Neuronal stem cell (in vitro differentiated cells): ENCODE measurements around the gene CARD8.

ENCODE experiments used
- DNase-seq: peaks from one replicate; pipeline ENCODE4 v3.0.0-alpha.2; 2013; ENCODE audit warnings: low spot score
- H2AFZ ChIP-seq: one replicate; pipeline ENCODE4 v1.6.1; 2013; ENCODE audit warnings: mild to moderate bottlenecking, low read length, inconsistent platforms
- H2AK5ac ChIP-seq: 2 replicates; pipeline ENCODE4 v1.6.1; 2013; ENCODE audit warnings: low read depth, mild to moderate bottlenecking, inconsistent platforms, low read length, moderate library complexity, mixed read lengths
- H2BK120ac ChIP-seq: 2 replicates; pipeline ENCODE4 v1.6.1; 2013; ENCODE audit warnings: low read depth, mild to moderate bottlenecking, inconsistent platforms, low read length, moderate library complexity, mixed read lengths
- H2BK12ac ChIP-seq: one replicate; pipeline ENCODE4 v1.6.1; 2013; ENCODE audit warnings: low read length, inconsistent platforms
- H2BK15ac ChIP-seq: 2 replicates; pipeline ENCODE4 v1.6.1; 2013; ENCODE audit warnings: mild to moderate bottlenecking, low read length, inconsistent platforms, mixed read lengths
- H2BK5ac ChIP-seq: one replicate; pipeline ENCODE4 v1.6.1; 2013; ENCODE audit warnings: inconsistent platforms, mild to moderate bottlenecking, low read length, moderate library complexity
- H3K14ac ChIP-seq: one replicate; pipeline ENCODE4 v1.6.1; 2013; ENCODE audit warnings: low read length, inconsistent platforms
- H3K18ac ChIP-seq: 2 replicates; pipeline ENCODE4 v1.6.1; 2013; ENCODE audit warnings: low read length, inconsistent platforms
- H3K23ac ChIP-seq: 2 replicates; pipeline ENCODE4 v1.6.1; 2013; ENCODE audit warnings: low read depth, mild to moderate bottlenecking, mixed read lengths, low read length, inconsistent platforms; ENCODE audit not compliant: poor library complexity
- H3K27ac ChIP-seq: replicated peaks from 3 replicates; pipeline ENCODE4 v1.5.1; 2013; ENCODE audit warnings: low read length, inconsistent platforms
- H3K27me3 ChIP-seq, 3 experiments: 2 replicates each; pipeline ENCODE4 v1.6.1; 2013; ENCODE audit warnings: low read length in 3 of 3, mild to moderate bottlenecking in 2 of 3, inconsistent platforms in 1 of 3, low read depth in 1 of 3, mixed read lengths in 1 of 3, moderate library complexity in 1 of 3; ENCODE audit not compliant: control insufficient read depth in 3 of 3, insufficient read depth in 3 of 3
- H3K36me3 ChIP-seq, 2 donors: replicated peaks in 1 of 2; 2 replicates each; pipeline ENCODE4 v1.6.1; 2013; ENCODE audit warnings: low read length in 2 of 2; ENCODE audit not compliant: control insufficient read depth in 2 of 2, insufficient read depth in 2 of 2
- H3K4ac ChIP-seq: 2 replicates; pipeline ENCODE4 v1.6.1; 2013; ENCODE audit warnings: inconsistent platforms, mild to moderate bottlenecking, low read length, moderate library complexity
- H3K4me1 ChIP-seq, 2 donors: 1 replicate in 1 of 2; 2 replicates in 1 of 2; pipeline ENCODE4 v1.6.1; 2013; ENCODE audit warnings: low read length in 2 of 2, low read depth in 1 of 2; ENCODE audit not compliant: control insufficient read depth in 2 of 2, insufficient read depth in 1 of 2
- H3K4me2 ChIP-seq: one replicate; pipeline ENCODE4 v1.6.1; 2013; ENCODE audit warnings: mild to moderate bottlenecking, low read length, inconsistent platforms; ENCODE audit not compliant: insufficient read depth, poor library complexity, severe bottlenecking
- H3K4me3 ChIP-seq, 2 donors: 2 replicates each; pipeline ENCODE4 v1.5.1; 2013; ENCODE audit warnings: low read length in 2 of 2, mild to moderate bottlenecking in 2 of 2, inconsistent platforms in 1 of 2, moderate library complexity in 1 of 2
- H3K79me1 ChIP-seq: one replicate; pipeline ENCODE4 v1.6.1; 2013; ENCODE audit warnings: low read depth, mild to moderate bottlenecking, inconsistent platforms, low read length, moderate library complexity
- H3K9ac ChIP-seq: one replicate; pipeline ENCODE4 v1.6.1; 2013; ENCODE audit warnings: mild to moderate bottlenecking, low read depth, low read length, inconsistent platforms; ENCODE audit not compliant: poor library complexity
- H3K9me3 ChIP-seq, 2 donors: replicated peaks in 1 of 2; 2 replicates each; pipeline versions ENCODE3 to v1.6.1; 2013; ENCODE audit warnings: low read length in 2 of 2, mild to moderate bottlenecking in 2 of 2, inconsistent platforms in 1 of 2, low read depth in 1 of 2, mixed read lengths in 1 of 2, moderate library complexity in 1 of 2; ENCODE audit not compliant: control insufficient read depth in 2 of 2, insufficient read depth in 1 of 2
- H4K8ac ChIP-seq: one replicate; pipeline ENCODE4 v1.6.1; 2013; ENCODE audit warnings: low read depth, mild to moderate bottlenecking, inconsistent platforms, low read length, moderate library complexity
- H4K91ac ChIP-seq: one replicate; pipeline ENCODE4 v1.6.1; 2013; ENCODE audit warnings: low read length, low read depth, mild to moderate bottlenecking, inconsistent platforms; ENCODE audit not compliant: poor library complexity
- WGBS, 2 donors: extraction: QIAGEN DNeasy Blood & Tissue Kit; methylation state at CpG; one replicate each; pipeline ENCODE4 v1.1.7; 2013; ENCODE audit warnings: missing lambda C conversion rate in 2 of 2, mixed read lengths in 1 of 2; ENCODE audit not compliant: insufficient read length in 2 of 2, insufficient replicate concordance in 1 of 2; ENCODE audit errors: extremely low coverage in 2 of 2; 5-methylcytosine and 5-hydroxymethylcytosine counted together

CARD8 gene

GRCh38 chr19:48258350-48258749 lies 2.6 kb upstream of the CARD8 start:
- no peak for DNase-seq
- H3K23ac ChIP-seq: no peak overlapping the region

GRCh38 chr19:48254529-48254970 lies 1.2 kb downstream of the CARD8 start:
- no peak for DNase-seq
- Histone ChIP-seq H2AK5ac (no peak overlapping the region), H3K4me3 (peak overlapping the region in 1 of 2 donors; percentile 78), H4K91ac (no peak overlapping the region), H3K9me3 (peaks cover 0 to 6% of the 10 kb centered on the region in 2 donors), H4K8ac (no peak overlapping the region), H3K23ac (no peak overlapping the region), H3K4me1 (peaks cover 2% of the 10 kb centered on the region in 2 donors), H3K36me3 (peaks cover 0 to 33% of the 10 kb centered on the region in 2 donors), H3K18ac (no peak overlapping the region), H2BK120ac (no peak overlapping the region), H3K9ac (no peak overlapping the region), H3K79me1 (no peaks in the 10 kb centered on the region), H3K27ac (no peak overlapping the region), H2BK15ac (no peak overlapping the region), H2BK5ac (no peak overlapping the region), H3K4ac (no peak overlapping the region), H3K14ac (no peak overlapping the region), H3K27me3 (no peaks in the 10 kb centered on the region), H2AFZ (no peak overlapping the region), H2BK12ac (no peak overlapping the region), H3K4me2 (no peak overlapping the region)
- no CpG with 5 or more reads among the region's 4 CpGs for WGBS, 2 donors

More at GRCh38 chr19:48258350-48258749, 2.6 kb upstream of the CARD8 start:
- no peak overlapping the region for H3K27ac ChIP-seq
- H2BK12ac ChIP-seq: no peak overlapping the region
- peaks cover 0 to 4% of the 10 kb centered on the region in 2 donors for H3K9me3 ChIP-seq
- no peak overlapping the region for H4K91ac ChIP-seq
- H3K18ac ChIP-seq: no peak overlapping the region
- no peak overlapping the region for H2AK5ac ChIP-seq
- H3K14ac ChIP-seq: no peak overlapping the region
- WGBS, 2 donors: no CpG with 5 or more reads among the region's 6 CpGs
- H3K9ac ChIP-seq: no peak overlapping the region
- H2AFZ ChIP-seq: peak overlapping the region; percentile 85
- H3K4me2 ChIP-seq: no peak overlapping the region
- H2BK15ac ChIP-seq: no peak overlapping the region
- no peak overlapping the region for H3K4me3 ChIP-seq
- H3K79me1 ChIP-seq: no peaks in the 10 kb centered on the region
- H2BK5ac ChIP-seq: no peak overlapping the region
- no peak overlapping the region for H4K8ac ChIP-seq
- peaks cover 0 to 3% of the 10 kb centered on the region in 2 donors for H3K36me3 ChIP-seq
- no peak overlapping the region for H3K4ac ChIP-seq
- peaks cover 0 to 2% of the 10 kb centered on the region in 2 donors for H3K4me1 ChIP-seq
- no peak overlapping the region for H2BK120ac ChIP-seq
- no peaks in the 10 kb centered on the region for H3K27me3 ChIP-seq

GRCh38 chr19:48253999-48254398 lies 1.7 kb downstream of the CARD8 start:
- no peak overlapping the region for H3K18ac ChIP-seq
- no peak overlapping the region for H2AFZ ChIP-seq
- peaks cover 0 to 8% of the 10 kb centered on the region in 2 donors for H3K9me3 ChIP-seq
- H3K14ac ChIP-seq: no peak overlapping the region
- no peak overlapping the region for H3K27ac ChIP-seq
- no peaks in the 10 kb centered on the region for H3K27me3 ChIP-seq
- H3K4me1 ChIP-seq: peaks cover 2% of the 10 kb centered on the region in 2 donors
- no peak overlapping the region for H4K91ac ChIP-seq
- H2BK12ac ChIP-seq: no peak overlapping the region
- H3K79me1 ChIP-seq: no peaks in the 10 kb centered on the region
- no peak overlapping the region for H2BK5ac ChIP-seq
- no peak overlapping the region for H3K9ac ChIP-seq
- H3K23ac ChIP-seq: no peak overlapping the region
- H3K4me2 ChIP-seq: no peak overlapping the region
- H2BK15ac ChIP-seq: no peak overlapping the region
- H2AK5ac ChIP-seq: no peak overlapping the region
- DNase-seq: no peak
- peaks cover 0 to 38% of the 10 kb centered on the region in 2 donors for H3K36me3 ChIP-seq
- no peak overlapping the region for H2BK120ac ChIP-seq
- no peak overlapping the region for H3K4me3 ChIP-seq
- H3K4ac ChIP-seq: no peak overlapping the region
- H4K8ac ChIP-seq: no peak overlapping the region

- H3K4ac ChIP-seq: no peak overlapping the region
- H2AK5ac ChIP-seq: no peak overlapping the region
- no peak overlapping the region for H3K9ac ChIP-seq
- H3K79me1 ChIP-seq: no peaks in the 10 kb centered on the region
- no peaks in the 10 kb centered on the region for H3K27me3 ChIP-seq
- peaks cover 2% of the 10 kb centered on the region in 2 donors for H3K4me1 ChIP-seq
- H3K9me3 ChIP-seq: peaks cover 0 to 11% of the 10 kb centered on the region in 2 donors
- no peak for DNase-seq
- no peak overlapping the region for H4K91ac ChIP-seq
- no peak overlapping the region for H3K4me2 ChIP-seq
- no peak overlapping the region for H2BK5ac ChIP-seq
- no peak overlapping the region for H2BK15ac ChIP-seq
- no CpG with 5 or more reads among the region's 4 CpGs for WGBS, 2 donors
- no peak overlapping the region for H3K4me3 ChIP-seq
- H4K8ac ChIP-seq: no peak overlapping the region
- H3K14ac ChIP-seq: no peak overlapping the region
- peaks cover 1 to 52% of the 10 kb centered on the region in 2 donors for H3K36me3 ChIP-seq
- H2BK120ac ChIP-seq: no peak overlapping the region
- no peak overlapping the region for H2AFZ ChIP-seq
- H3K18ac ChIP-seq: no peak overlapping the region
- no peak overlapping the region for H3K27ac ChIP-seq
- no peak overlapping the region for H3K23ac ChIP-seq
- H2BK12ac ChIP-seq: no peak overlapping the region
Measured at GRCh38 chr19:48252609-48253008, 3.1 kb downstream of the CARD8 start.
